Subcutaneous abdominal adipose tissue (tissue), 5 donors: Measurements from ENCODE around the gene IFNAR1.

Experiments used
- H3K27ac ChIP-seq: one replicate; pipeline ENCODE4 v1.7.0; 2013; ENCODE audit warnings: low read depth, mild to moderate bottlenecking, inconsistent platforms, low read length, moderate library complexity
- H3K27me3 ChIP-seq, 5 donors: one replicate each; pipeline ENCODE4 v1.7.0; 2013; ENCODE audit warnings: low read length in 5 of 5, inconsistent platforms in 1 of 5; ENCODE audit not compliant: control insufficient read depth in 5 of 5, insufficient read depth in 4 of 5
- H3K36me3 ChIP-seq, 5 donors: one replicate each; pipeline ENCODE4 v1.7.0; 2013; ENCODE audit warnings: low read length in 5 of 5; ENCODE audit not compliant: control insufficient read depth in 5 of 5, insufficient read depth in 5 of 5
- H3K4me1 ChIP-seq, 5 donors: one replicate each; pipeline ENCODE4 v1.7.0; 2013; ENCODE audit warnings: low read length in 5 of 5, mild to moderate bottlenecking in 3 of 5, moderate library complexity in 1 of 5; ENCODE audit not compliant: control insufficient read depth in 5 of 5, insufficient read depth in 5 of 5
- H3K4me3 ChIP-seq, 5 donors: one replicate each; pipeline ENCODE4 v1.7.0; 2013; ENCODE audit warnings: low read length in 5 of 5, low read depth in 1 of 5
- H3K9ac ChIP-seq, 5 donors: one replicate each; pipeline ENCODE4 v1.7.0; 2013; ENCODE audit warnings: low read length in 5 of 5, mild to moderate bottlenecking in 4 of 5, moderate library complexity in 3 of 5
- H3K9me3 ChIP-seq, 5 donors: one replicate each; pipeline ENCODE4 v1.7.0; 2013; ENCODE audit warnings: low read length in 5 of 5; ENCODE audit not compliant: control insufficient read depth in 5 of 5
- donor health status: healthy.
- donor health status: healthy.
- donor health status: healthy.
- donor health status: healthy.
- donor health status: healthy.

Gene IFNAR1

DNA sequence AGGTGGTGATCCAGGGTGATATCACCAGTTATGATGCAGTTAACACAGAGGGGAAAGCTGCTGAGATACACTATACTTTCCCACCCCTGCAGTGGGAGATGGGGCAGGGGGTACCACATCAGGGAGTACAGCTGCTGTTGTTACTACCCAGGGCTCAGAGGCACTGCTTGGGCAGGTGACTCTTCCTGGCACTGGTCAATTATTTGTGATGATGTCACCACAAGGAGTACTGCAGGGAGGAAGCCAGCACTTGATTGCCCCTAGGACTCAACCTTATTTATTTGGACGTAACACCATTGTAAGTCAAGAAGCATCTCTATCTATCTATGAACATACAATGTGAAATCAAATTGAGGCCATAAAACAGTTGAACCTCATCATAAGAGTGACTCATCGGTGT lies 10.1 kb downstream of the IFNAR1 start:
- Histone ChIP-seq H3K27ac (no peak overlapping the region), H3K36me3 (peaks cover 8 to 21% (median 16%) of the 10 kb centered on the region in 5 donors), H3K27me3 (no peaks in the 10 kb centered on the region), H3K9ac (no peak overlapping the region), H3K4me3 (no peak overlapping the region), H3K4me1 (peaks cover 0 to 4% (median 0%) of the 10 kb centered on the region in 5 donors), H3K9me3 (peaks cover 0 to 12% (median 0%) of the 10 kb centered on the region in 5 donors)

DNA sequence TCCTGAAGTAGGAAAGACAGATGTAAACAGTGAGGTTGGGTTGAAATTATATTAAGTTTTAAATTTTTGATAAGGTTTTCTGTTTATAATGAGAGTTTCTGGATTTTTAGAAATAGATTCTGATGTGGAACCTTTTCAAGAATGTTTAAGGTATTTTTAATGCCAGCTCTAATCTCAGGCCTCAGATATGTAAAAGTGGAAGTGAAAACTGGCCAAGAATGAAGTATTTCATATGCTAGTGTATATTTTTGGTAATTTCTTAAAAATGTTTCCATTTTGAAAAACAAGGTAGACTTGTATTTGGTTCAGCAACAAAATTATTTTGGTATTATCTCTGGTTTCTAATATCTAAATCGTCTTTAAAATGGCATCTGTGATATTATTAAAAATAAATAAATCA lies 14.4 kb downstream of the IFNAR1 start:
- H3K27me3 ChIP-seq: no peaks in the 10 kb centered on the region
- H3K4me1 ChIP-seq: peaks cover 0 to 6% (median 0%) of the 10 kb centered on the region in 5 donors
- H3K4me3 ChIP-seq: no peak overlapping the region
- peaks cover 0 to 4% (median 0%) of the 10 kb centered on the region in 5 donors for H3K9me3 ChIP-seq
- H3K9ac ChIP-seq: no peak overlapping the region
- H3K36me3 ChIP-seq: peaks cover 19 to 37% (median 26%) of the 10 kb centered on the region in 5 donors
- no peak overlapping the region for H3K27ac ChIP-seq

DNA sequence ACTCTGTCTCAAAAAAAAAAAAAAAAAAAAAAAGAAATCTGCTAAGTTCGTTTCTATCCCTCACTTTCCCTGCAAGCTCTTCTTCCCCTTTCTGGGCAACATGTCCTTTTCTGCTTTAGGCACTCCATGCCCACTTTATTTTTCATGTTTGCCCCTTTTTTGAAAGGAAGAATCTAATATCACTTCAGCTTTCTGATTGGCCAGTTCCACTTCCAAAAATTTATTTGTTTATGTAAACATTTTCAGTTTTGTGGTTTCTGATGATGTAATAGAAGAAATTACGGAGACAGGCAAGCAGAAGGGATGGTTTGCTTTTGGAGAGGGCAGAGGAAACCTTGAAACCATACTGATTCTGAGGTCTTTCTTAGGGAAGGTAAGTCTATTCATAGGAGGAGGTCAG lies 15.1 kb downstream of the IFNAR1 start:
- Histone ChIP-seq H3K4me1 (peaks cover 0 to 6% (median 0%) of the 10 kb centered on the region in 5 donors), H3K27me3 (no peaks in the 10 kb centered on the region), H3K4me3 (no peak overlapping the region), H3K9ac (no peak overlapping the region), H3K36me3 (peaks cover 20 to 39% (median 30%) of the 10 kb centered on the region in 5 donors), H3K27ac (no peak overlapping the region), H3K9me3 (peaks cover 0 to under 1% (median 0%) of the 10 kb centered on the region in 5 donors)

DNA sequence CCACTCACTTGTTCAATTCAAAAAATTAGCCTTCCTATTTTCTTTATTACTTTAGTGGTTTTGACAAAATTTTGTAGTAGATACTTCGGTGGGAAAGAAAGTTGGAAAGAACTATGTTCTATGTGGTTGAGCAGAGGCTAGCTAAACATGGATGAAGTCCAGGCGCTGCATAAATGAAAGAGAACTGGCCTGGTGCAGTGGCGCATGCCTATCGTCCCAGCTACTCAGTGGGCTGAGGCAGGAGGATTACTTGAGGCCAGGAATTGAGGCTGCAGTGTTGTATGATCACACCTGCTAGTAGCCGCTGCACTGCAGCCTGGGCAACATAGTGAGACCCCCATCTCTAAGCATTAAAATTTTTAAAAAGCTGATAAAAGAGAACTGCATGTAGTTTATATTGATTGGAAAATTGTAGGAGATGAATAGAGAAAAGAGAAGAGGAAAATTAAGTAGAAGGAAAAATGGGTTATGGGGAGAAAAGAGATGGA lies 21.0 kb downstream of the IFNAR1 start:
- Histone ChIP-seq H3K27ac (no peak overlapping the region), H3K36me3 (peaks cover 35 to 65% (median 42%) of the 10 kb centered on the region in 5 donors), H3K4me1 (peaks cover 0 to 7% (median 0%) of the 10 kb centered on the region in 5 donors), H3K27me3 (no peaks in the 10 kb centered on the region), H3K9me3 (no peaks in the 10 kb centered on the region), H3K4me3 (no peak overlapping the region), H3K9ac (no peak overlapping the region)

DNA sequence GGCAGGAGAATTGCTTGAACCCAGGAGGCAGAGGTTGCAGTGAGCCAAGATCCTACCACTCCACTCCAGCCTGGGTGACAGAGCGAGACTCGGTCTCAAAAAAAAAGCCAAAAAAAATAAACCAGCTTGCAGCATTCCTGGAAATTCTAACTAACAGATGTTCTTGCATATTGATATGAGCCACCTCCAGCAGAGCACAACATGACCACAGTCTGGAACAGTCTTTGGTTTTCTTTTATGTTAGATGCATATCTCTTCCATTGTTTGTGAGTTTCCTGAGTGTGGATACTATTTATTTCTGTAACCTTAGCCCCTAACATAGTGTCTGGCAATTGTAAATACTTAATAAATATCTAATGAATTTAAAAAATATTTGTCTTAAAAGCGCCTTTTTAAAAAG lies 23.9 kb downstream of the IFNAR1 start:
- Histone ChIP-seq H3K4me3 (no peak overlapping the region), H3K9me3 (no peaks in the 10 kb centered on the region), H3K27ac (no peak overlapping the region), H3K27me3 (no peaks in the 10 kb centered on the region), H3K9ac (no peak overlapping the region), H3K4me1 (peaks cover 0 to 7% (median 0%) of the 10 kb centered on the region in 5 donors), H3K36me3 (peaks cover 22 to 57% (median 30%) of the 10 kb centered on the region in 5 donors)

DNA sequence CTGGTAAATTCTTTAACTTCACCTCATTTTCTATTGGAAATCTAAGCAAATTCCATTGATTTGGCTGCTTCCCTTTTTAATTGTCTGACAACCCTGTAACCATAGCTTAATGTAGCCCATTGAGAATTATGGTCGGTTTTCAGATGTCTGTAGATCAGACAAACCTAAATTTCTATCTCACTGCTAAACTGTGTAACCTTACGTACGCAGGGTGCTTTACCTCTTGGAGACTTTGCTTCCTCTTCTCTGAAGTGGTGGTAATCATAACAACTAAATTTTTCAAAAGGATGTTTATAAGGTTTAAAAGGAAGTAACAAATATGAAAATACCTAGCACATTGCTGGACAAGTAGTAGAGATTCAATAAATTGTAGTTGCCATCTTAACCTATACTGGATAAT lies 25.9 kb downstream of the IFNAR1 start:
- no peaks in the 10 kb centered on the region for H3K9me3 ChIP-seq
- peaks cover 25 to 53% (median 27%) of the 10 kb centered on the region in 5 donors for H3K36me3 ChIP-seq
- peaks cover 0 to 7% (median 0%) of the 10 kb centered on the region in 5 donors for H3K4me1 ChIP-seq
- no peak overlapping the region for H3K27ac ChIP-seq
- no peaks in the 10 kb centered on the region for H3K27me3 ChIP-seq
- no peak overlapping the region for H3K4me3 ChIP-seq
- H3K9ac ChIP-seq: no peak overlapping the region

DNA sequence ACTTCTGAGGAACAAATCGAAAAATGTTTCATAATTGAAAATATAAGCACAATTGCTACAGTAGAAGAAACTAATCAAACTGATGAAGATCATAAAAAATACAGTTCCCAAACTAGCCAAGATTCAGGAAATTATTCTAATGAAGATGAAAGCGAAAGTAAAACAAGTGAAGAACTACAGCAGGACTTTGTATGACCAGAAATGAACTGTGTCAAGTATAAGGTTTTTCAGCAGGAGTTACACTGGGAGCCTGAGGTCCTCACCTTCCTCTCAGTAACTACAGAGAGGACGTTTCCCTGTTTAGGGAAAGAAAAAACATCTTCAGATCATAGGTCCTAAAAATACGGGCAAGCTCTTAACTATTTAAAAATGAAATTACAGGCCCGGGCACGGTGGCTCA lies 30.6 kb downstream of the IFNAR1 start:
- Histone ChIP-seq H3K4me3 (no peak overlapping the region), H3K9ac (no peak overlapping the region), H3K27me3 (no peaks in the 10 kb centered on the region), H3K9me3 (no peaks in the 10 kb centered on the region), H3K27ac (peak overlapping the region; percentile 40), H3K4me1 (peaks cover 0 to 2% (median 0%) of the 10 kb centered on the region in 5 donors), H3K36me3 (peaks cover 20 to 47% (median 31%) of the 10 kb centered on the region in 5 donors)

DNA sequence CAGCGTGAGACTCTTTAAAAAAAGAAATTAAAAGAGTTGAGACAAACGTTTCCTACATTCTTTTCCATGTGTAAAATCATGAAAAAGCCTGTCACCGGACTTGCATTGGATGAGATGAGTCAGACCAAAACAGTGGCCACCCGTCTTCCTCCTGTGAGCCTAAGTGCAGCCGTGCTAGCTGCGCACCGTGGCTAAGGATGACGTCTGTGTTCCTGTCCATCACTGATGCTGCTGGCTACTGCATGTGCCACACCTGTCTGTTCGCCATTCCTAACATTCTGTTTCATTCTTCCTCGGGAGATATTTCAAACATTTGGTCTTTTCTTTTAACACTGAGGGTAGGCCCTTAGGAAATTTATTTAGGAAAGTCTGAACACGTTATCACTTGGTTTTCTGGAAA lies 31.2 kb downstream of the IFNAR1 start:
- Histone ChIP-seq H3K36me3 (peaks cover 20 to 44% (median 31%) of the 10 kb centered on the region in 5 donors), H3K9ac (no peak overlapping the region), H3K27ac (no peak overlapping the region)

DNA sequence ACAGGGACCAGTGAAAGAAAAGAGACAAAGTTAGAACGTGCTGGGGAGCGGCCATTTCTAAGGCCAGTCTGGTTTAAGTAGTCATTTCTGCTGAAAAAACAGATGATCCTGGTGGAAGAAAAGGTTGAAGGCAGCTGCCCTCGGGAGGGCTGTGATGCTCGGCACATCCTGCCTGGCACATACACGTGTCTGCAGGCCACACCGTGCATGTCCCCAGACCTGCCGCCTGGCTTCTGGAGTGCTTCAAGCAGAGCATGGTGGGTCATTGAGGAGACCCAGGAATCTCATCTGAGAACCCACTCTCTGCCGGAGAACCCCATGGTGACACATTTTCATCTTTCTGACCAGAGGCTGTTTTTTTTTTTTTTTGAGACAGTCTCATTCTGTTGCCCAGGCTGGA lies 32.4 kb downstream of the IFNAR1 start:
- H3K9me3 ChIP-seq: no peaks in the 10 kb centered on the region
- H3K27me3 ChIP-seq: no peaks in the 10 kb centered on the region
- no peak overlapping the region for H3K9ac ChIP-seq
- peaks cover 20 to 33% (median 23%) of the 10 kb centered on the region in 5 donors for H3K36me3 ChIP-seq
- peaks cover 7 to 18% (median 17%) of the 10 kb centered on the region in 5 donors for H3K4me1 ChIP-seq
- H3K4me3 ChIP-seq: no peak overlapping the region
- H3K27ac ChIP-seq: peak overlapping the region; percentile 23

More for the DNA sequence above, 31.2 kb downstream of the IFNAR1 start:
- Histone ChIP-seq H3K4me1 (peaks cover 4 to 7% (median 6%) of the 10 kb centered on the region in 5 donors), H3K4me3 (no peak overlapping the region), H3K27me3 (no peaks in the 10 kb centered on the region), H3K9me3 (no peaks in the 10 kb centered on the region)

DNA sequence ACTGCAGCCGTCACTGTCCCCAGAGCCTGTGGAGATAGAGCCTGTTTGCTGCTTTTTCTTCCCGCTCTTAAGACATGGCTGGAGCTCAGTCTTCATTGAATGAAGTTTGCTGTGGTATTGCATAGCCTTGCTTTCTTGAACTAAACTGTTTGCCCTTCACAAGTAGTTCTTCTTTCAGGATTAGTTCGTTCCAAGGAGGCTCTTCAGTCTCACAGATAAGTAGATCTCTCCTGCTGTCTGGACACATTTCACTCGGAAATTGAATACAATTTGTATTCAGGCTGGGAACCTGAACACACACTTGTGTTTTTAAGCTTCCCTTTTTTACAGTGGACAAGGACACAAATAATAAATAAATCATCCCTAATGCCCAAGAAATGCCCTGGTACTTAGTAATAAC lies 34.7 kb downstream of the IFNAR1 start:
- Histone ChIP-seq H3K4me1 (peaks cover 7 to 20% (median 19%) of the 10 kb centered on the region in 5 donors), H3K36me3 (peaks cover 16 to 28% (median 20%) of the 10 kb centered on the region in 5 donors), H3K27me3 (no peaks in the 10 kb centered on the region), H3K27ac (no peak overlapping the region), H3K9ac (no peak overlapping the region), H3K9me3 (no peaks in the 10 kb centered on the region), H3K4me3 (no peak overlapping the region)
